B cell (primary cell): ENCODE data around the gene SEC14L5. TPM values are rescaled to one million over a fixed set of nuclear protein-coding genes. Genes with fewer than 3 reads are reported as not detected.
A peak's percentile ranks its signal among the peaks of the same experiment; 100 is the strongest.

ENCODE experiments used
- ATAC-seq: fragments of 200-7000 bp; cut with Tn5 transposase; one replicate; pipeline ENCODE4 v1.10.0; 2021; ENCODE audit warnings: low read depth, mild to moderate bottlenecking, moderate number of reproducible peaks, moderate library complexity
- CTCF ChIA-PET: fragments of 350-600 bp; sonication (Branson Sonifier 250); formaldehyde crosslinking; loops from one replicate; lab custom pipeline; 2021; ENCODE audit warnings: antibody characterized with exemption, inconsistent platforms; lab: Charles Lee
- POLR2A ChIA-PET: fragments of 350-600 bp; sonication (Branson Sonifier 250); formaldehyde crosslinking; loops from one replicate; lab custom pipeline; 2021; ENCODE audit warnings: antibody characterized with exemption; lab: Charles Lee
- DNase-seq: peaks from one replicate; pipeline ENCODE4 v3.0.0; 2013
- H2AFZ ChIP-seq: 2 replicates; pipeline ENCODE4 v1.6.1; 2012; ENCODE audit warnings: mild to moderate bottlenecking, low read depth, low read length; ENCODE audit not compliant: insufficient read depth, poor library complexity, severe bottlenecking
- H3K27ac ChIP-seq, 2 donors: 1 replicate in 1 of 2; 2 replicates in 1 of 2; pipeline ENCODE4 v1.5.1; 2012 to 2013; ENCODE audit warnings: low read length in 2 of 2, mild to moderate bottlenecking in 2 of 2, moderate library complexity in 1 of 2
- H3K27me3 ChIP-seq, 4 experiments: fragments of 200-600 bp in 1 of 4; sonication (generic) in 1 of 4; replicated peaks in 1 of 4; 1 replicate in 2 of 4; 2 replicates in 2 of 4; pipeline versions ENCODE4 v1.6.1 to v1.7.0; 2013 to 2016; ENCODE audit warnings: low read length in 3 of 4, mild to moderate bottlenecking in 2 of 4, mixed read lengths in 1 of 4, moderate library complexity in 1 of 4; ENCODE audit not compliant: insufficient read depth in 4 of 4, control insufficient read depth in 3 of 4; ENCODE audit errors: control extremely low read depth in 1 of 4
- H3K36me3 ChIP-seq, 2 experiments: replicated peaks in 1 of 2; 1 replicate in 1 of 2; 2 replicates in 1 of 2; pipeline versions ENCODE4 v1.6.1 to v1.7.1; 2013; ENCODE audit warnings: low read length in 1 of 2; ENCODE audit not compliant: insufficient read depth in 2 of 2, control insufficient read depth in 1 of 2; ENCODE audit errors: control extremely low read depth in 1 of 2, extremely low read depth in 1 of 2
- H3K4me1 ChIP-seq, 2 donors: fragments of 200-600 bp in 1 of 2; sonication (generic) in 1 of 2; 1 replicate in 1 of 2; 2 replicates in 1 of 2; pipeline versions ENCODE4 v1.5.1 to v1.6.1; 2013 to 2017; ENCODE audit warnings: low read length in 2 of 2; ENCODE audit not compliant: control insufficient read depth in 2 of 2, insufficient read depth in 2 of 2
- H3K4me2 ChIP-seq: replicated peaks from 2 replicates; pipeline ENCODE3; 2012; ENCODE audit warnings: mild to moderate bottlenecking, low read depth, low read length; ENCODE audit not compliant: poor library complexity, severe bottlenecking
- H3K4me3 ChIP-seq, 5 experiments: fragments of 200-600 bp in 1 of 5; sonication (generic) in 1 of 5; 1 replicate in 3 of 5; 2 replicates in 2 of 5; pipeline versions ENCODE4 v1.5.1 to v1.7.0; 2011 to 2016; ENCODE audit warnings: low read length in 4 of 5, mild to moderate bottlenecking in 4 of 5, low read depth in 2 of 5, control low read depth in 1 of 5, moderate library complexity in 1 of 5; ENCODE audit not compliant: insufficient read depth in 1 of 5; ENCODE audit errors: control extremely low read depth in 1 of 5, extremely low read depth in 1 of 5
- H3K79me2 ChIP-seq: fragments of 200-600 bp; sonication (generic); one replicate; pipeline ENCODE4 v1.6.0; 2016; ENCODE audit warnings: low read length; ENCODE audit not compliant: control insufficient read depth, insufficient read depth
- H3K9ac ChIP-seq: fragments of 200-600 bp; sonication (generic); 2 replicates; pipeline ENCODE4 v1.6.1; 2017; ENCODE audit warnings: mild to moderate bottlenecking, low read length, moderate library complexity
- H3K9me3 ChIP-seq, 3 donors: one replicate each; pipeline versions ENCODE4 v1.6.1 to v1.7.1; 2013; ENCODE audit warnings: low read length in 2 of 3; ENCODE audit not compliant: control insufficient read depth in 2 of 3, insufficient read depth in 1 of 3; ENCODE audit errors: control extremely low read depth in 1 of 3
- H4K20me1 ChIP-seq: 2 replicates; pipeline ENCODE4 v1.6.0; 2012; ENCODE audit warnings: mild to moderate bottlenecking, low read length; ENCODE audit not compliant: insufficient read depth, control insufficient read depth, poor library complexity, severe bottlenecking
- H3K27ac Mint-ChIP-seq: one replicate; pipeline ENCODE4 v1.8.0; 2021; ENCODE audit warnings: mixed read lengths
- H3K27me3 Mint-ChIP-seq: one replicate; pipeline ENCODE4 v1.8.0; 2021; ENCODE audit warnings: mixed read lengths
- H3K4me1 Mint-ChIP-seq: one replicate; pipeline ENCODE4 v1.8.0; 2021; ENCODE audit warnings: mixed read lengths
- H3K4me3 Mint-ChIP-seq: one replicate; pipeline ENCODE4 v1.8.0; 2021; ENCODE audit warnings: mixed read lengths
- H3K9me3 Mint-ChIP-seq: one replicate; pipeline ENCODE4 v1.8.0; 2022; ENCODE audit warnings: mixed read lengths; ENCODE audit not compliant: insufficient read depth
- EZH2 ChIP-seq: IDR thresholded peaks from 2 replicates; pipeline ENCODE4 v1.6.1; 2012; ENCODE audit warnings: borderline replicate concordance, low read depth, mild to moderate bottlenecking, moderate library complexity, low read length; ENCODE audit not compliant: insufficient read depth, poor library complexity, severe bottlenecking
- WGBS: methylation state at CpG from one replicate; pipeline ENCODE4 v1.1.5; 2013; ENCODE audit warnings: missing lambda C conversion rate; ENCODE audit not compliant: insufficient coverage; 5-methylcytosine and 5-hydroxymethylcytosine counted together
- intact Hi-C: fragments of 100-400 bp; cut with micrococcal nuclease; formaldehyde crosslinking; loops from one replicate; pipeline ENCODE4 v1.10.0; 2022
- polyA plus RNA-seq: library from polyadenylated mRNA; depleted of rRNA; stranded (reverse); fragments of >200 nt; gene quantifications from 2 replicates; pipeline ENCODE4 v1.2.3, GENCODE V29; 2012
- total RNA-seq, 2 donors: library from RNA; stranded (reverse); fragments of 120-200 nt in 1 of 2; gene quantifications; 1 replicate in 1 of 2; 2 replicates in 1 of 2; pipeline versions ENCODE4 v1.2.3 to v1.2.4, GENCODE V29; 2013 to 2022
- TF ChIP-seq, protein P1 (sequence below): fragments of 200-600 bp; IDR thresholded peaks from one replicate; pipeline ENCODE4 v1.8.0; 2022; ENCODE audit warnings: antibody characterized with exemption, mild to moderate bottlenecking

Gene SEC14L5
- total and polyA plus RNA-seq, 2 donors (not counting 1 experiment from before 2014, with no cell fraction given) = not detected

DNA sequence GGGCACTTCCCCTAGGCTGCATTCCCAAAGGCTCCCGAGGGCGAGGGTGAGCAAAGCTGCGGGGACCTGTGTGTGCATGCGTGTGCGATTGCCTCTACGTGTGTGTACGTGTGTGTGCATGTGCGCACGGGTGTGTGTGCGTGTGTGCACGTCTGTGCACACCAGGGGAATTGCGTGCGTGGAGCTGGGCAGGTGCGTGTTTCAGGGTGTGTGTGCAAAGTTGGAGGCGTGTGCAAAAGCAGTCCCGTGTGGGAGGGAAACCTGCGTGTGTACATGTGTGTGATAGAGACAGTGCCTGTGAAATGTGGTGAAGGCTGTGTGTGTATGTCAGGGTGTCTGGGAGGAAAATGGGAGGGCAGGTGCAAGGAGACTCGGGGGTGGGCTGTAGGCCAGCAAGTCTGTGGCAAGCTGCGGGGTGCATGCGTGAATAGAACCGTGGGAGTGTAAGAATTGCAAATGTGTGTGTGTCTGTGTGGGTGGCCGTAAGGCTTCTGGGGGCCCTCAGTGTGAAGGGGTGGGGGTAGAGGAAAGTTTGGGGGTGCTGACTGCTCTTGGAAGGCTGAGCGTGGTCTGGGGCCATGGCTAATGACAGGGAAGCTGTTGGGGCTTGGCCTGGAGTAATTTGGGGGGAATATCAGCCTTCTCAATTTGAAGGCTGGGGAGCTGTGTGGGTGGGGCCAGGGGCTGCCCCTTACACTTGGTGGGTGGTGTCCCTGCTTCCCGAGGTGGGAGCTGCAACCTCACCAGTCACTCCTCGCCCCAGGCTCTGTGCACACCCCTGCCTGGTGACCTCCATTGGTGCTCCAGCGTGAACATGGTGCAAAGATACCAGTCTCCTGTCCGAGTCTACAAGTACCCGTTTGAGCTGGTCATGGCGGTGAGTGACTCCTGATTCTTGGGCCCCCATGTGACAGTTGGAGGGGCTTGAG, 644 bp downstream of the SEC14L5 start:
- Histone ChIP-seq H3K27me3 (peaks cover 0 to 56% (median 23%) of the 10 kb centered on the region in 4 experiments), H3K27ac (no peak overlapping the region), H2AFZ (no peak overlapping the region), H3K9me3 (peaks cover 0 to 20% (median 0%) of the 10 kb centered on the region in 3 donors), H3K4me2 (peak overlapping the region; percentile 76), H3K79me2 (no peaks in the 10 kb centered on the region), H3K36me3 (no peaks in the 10 kb centered on the region), H3K4me3 (peak overlapping the region in 3 of 5 experiments; percentile 21 to 29 (median 23)), H3K9ac (no peak overlapping the region), H3K4me1 (peaks cover 15% of the 10 kb centered on the region in 2 donors), H4K20me1 (no peaks in the 10 kb centered on the region)
- TF ChIP-seq EZH2 = no peak
- TF ChIP-seq, protein P1, sequence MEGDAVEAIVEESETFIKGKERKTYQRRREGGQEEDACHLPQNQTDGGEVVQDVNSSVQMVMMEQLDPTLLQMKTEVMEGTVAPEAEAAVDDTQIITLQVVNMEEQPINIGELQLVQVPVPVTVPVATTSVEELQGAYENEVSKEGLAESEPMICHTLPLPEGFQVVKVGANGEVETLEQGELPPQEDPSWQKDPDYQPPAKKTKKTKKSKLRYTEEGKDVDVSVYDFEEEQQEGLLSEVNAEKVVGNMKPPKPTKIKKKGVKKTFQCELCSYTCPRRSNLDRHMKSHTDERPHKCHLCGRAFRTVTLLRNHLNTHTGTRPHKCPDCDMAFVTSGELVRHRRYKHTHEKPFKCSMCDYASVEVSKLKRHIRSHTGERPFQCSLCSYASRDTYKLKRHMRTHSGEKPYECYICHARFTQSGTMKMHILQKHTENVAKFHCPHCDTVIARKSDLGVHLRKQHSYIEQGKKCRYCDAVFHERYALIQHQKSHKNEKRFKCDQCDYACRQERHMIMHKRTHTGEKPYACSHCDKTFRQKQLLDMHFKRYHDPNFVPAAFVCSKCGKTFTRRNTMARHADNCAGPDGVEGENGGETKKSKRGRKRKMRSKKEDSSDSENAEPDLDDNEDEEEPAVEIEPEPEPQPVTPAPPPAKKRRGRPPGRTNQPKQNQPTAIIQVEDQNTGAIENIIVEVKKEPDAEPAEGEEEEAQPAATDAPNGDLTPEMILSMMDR = no peak
- ChIA-PET CTCF (no interaction called here), POLR2A (interaction anchor here (0.5 to 0.6 kb wide), 3 partner anchors 133 to 236 kb away, joined by 3 to 6 read pairs (median 5); no protein-coding TSS in a partner anchor)
- peak overlapping the region; percentile 54 for H3K4me3 Mint-ChIP-seq
- no peaks in the 10 kb centered on the region for H3K9me3 Mint-ChIP-seq
- peaks cover 49% of the 10 kb centered on the region for H3K27me3 Mint-ChIP-seq
- H3K27ac Mint-ChIP-seq = no peak overlapping the region
- intact Hi-C loops = loop anchor here (5.0 to 10.0 kb wide), 3 partner anchors 139 to 1434 kb away; partner anchors contain the start of gene EEF2KMT
- 53% methylated on average over 28 of the region's 29 CpGs for WGBS
- DNase-seq (no peak), ATAC-seq (no peak)
- peaks cover 19% of the 10 kb centered on the region for H3K4me1 Mint-ChIP-seq

DNA sequence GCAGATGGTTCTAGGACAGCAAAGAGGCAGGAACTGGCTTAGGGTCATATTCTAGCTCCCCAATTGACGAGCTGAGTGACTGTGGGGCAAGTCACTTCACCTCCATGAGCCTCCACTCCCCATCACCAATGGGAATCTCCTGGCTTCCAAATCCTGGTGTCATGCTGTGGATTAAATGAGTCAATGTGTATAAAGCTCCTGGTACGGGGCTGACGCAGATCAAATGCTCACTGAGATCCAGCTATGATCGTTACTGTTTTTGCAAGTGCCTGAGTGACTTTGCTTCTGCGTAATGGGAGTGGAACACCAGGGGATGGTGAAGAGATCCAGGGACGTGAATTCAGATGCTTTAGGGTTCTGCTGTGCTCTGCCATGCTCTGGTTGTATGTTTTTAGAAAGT, 2.4 kb downstream of the SEC14L5 start:
- H3K9ac ChIP-seq = no peak overlapping the region
- DNase-seq (no peak), ATAC-seq (no peak)
- H4K20me1 ChIP-seq = no peaks in the 10 kb centered on the region
- Mint-ChIP-seq H3K27ac (no peak overlapping the region), H3K4me1 (peaks cover 19% of the 10 kb centered on the region), H3K4me3 (no peak overlapping the region), H3K9me3 (no peaks in the 10 kb centered on the region), H3K27me3 (peaks cover 46% of the 10 kb centered on the region)
- H3K36me3 ChIP-seq = no peaks in the 10 kb centered on the region
- H3K79me2 ChIP-seq = no peaks in the 10 kb centered on the region
- H3K27me3 ChIP-seq = peaks cover 0 to 48% (median 22%) of the 10 kb centered on the region in 4 experiments
- no peak overlapping the region for H3K4me2 ChIP-seq
- ChIA-PET POLR2A (interaction anchor here (0.6 kb wide), 1 partner anchor 106 kb away, joined by 4 read pairs; no protein-coding TSS in a partner anchor), CTCF (no interaction called here)
- intact Hi-C loops = no loop called here
- H3K9me3 ChIP-seq = peaks cover 0 to 20% (median 0%) of the 10 kb centered on the region in 3 donors
- peaks cover 15% of the 10 kb centered on the region in 2 donors for H3K4me1 ChIP-seq
- H3K4me3 ChIP-seq = no peak overlapping the region
- WGBS = 74% methylated on average over 5 of the region's 6 CpGs
- no peak for TF ChIP-seq EZH2
- H2AFZ ChIP-seq = no peak overlapping the region
- H3K27ac ChIP-seq = no peak overlapping the region
